OCI-LY7 (cell line): ENCODE measurements around the gene CATSPER1. TPM values are rescaled to one million over a fixed set of nuclear protein-coding genes. Genes with fewer than 3 reads are reported as not detected.
"Not testable (repeated sequence)": the region's sequence is repeated elsewhere in the genome, so short reads cannot be mapped to it uniquely, and the experiment has no call there.

Source experiments
- BruUV-seq: library from RNA; stranded (reverse); fragments of 400-500 nt; replicated peaks from 2 replicates; lab custom pipeline; 2021; lab: Mats Ljungman, UMichigan
- CTCF ChIA-PET: fragments of 300-600 bp; sonication (Branson Sonifier 250); formaldehyde crosslinking; loops from one replicate; lab custom pipeline; 2022; ENCODE audit warnings: antibody characterized with exemption; ENCODE audit not compliant: unreplicated experiment; lab: Charles Lee
- POLR2A ChIA-PET: fragments of 300-600 bp; sonication (Branson Sonifier 250); formaldehyde crosslinking; loops from one replicate; lab custom pipeline; 2022; ENCODE audit warnings: antibody characterized with exemption; lab: Charles Lee
- DNase-seq: peaks from one replicate; pipeline ENCODE4 v3.0.0-alpha.2; 2015; ENCODE audit warnings: low spot score
- H2AFZ ChIP-seq: fragments of 200-600 bp; sonication (generic), shearing (Covaris generic); 2 replicates; pipeline ENCODE4 v1.6.1; 2014; ENCODE audit warnings: mild to moderate bottlenecking, antibody characterized with exemption, low read length, moderate library complexity
- H3K27ac ChIP-seq: fragments of 200-600 bp; sonication (generic); 2 replicates; pipeline ENCODE4 v1.5.1; 2014; ENCODE audit warnings: mixed run types, low read depth, mild to moderate bottlenecking, moderate library complexity, low read length, inconsistent platforms; ENCODE audit not compliant: poor library complexity, severe bottlenecking
- H3K36me3 ChIP-seq: fragments of 200-600 bp; sonication (generic); 2 replicates; pipeline ENCODE4 v1.6.1; 2014; ENCODE audit warnings: mild to moderate bottlenecking, antibody characterized with exemption, low read length, moderate library complexity, mixed read lengths; ENCODE audit not compliant: insufficient read depth
- H3K4me1 ChIP-seq: fragments of 200-600 bp; sonication (generic); 2 replicates; pipeline ENCODE4 v1.5.1; 2014; ENCODE audit warnings: mild to moderate bottlenecking, low read length; ENCODE audit not compliant: insufficient read depth, poor library complexity, severe bottlenecking
- H3K4me2 ChIP-seq: fragments of 200-600 bp; sonication (generic); 2 replicates; pipeline ENCODE4 v1.6.1; 2014; ENCODE audit warnings: mild to moderate bottlenecking, low read length
- H3K4me3 ChIP-seq: fragments of 200-600 bp; sonication (generic); 2 replicates; pipeline ENCODE4 v1.5.1; 2014; ENCODE audit warnings: mild to moderate bottlenecking, low read depth, low read length; ENCODE audit not compliant: poor library complexity, severe bottlenecking
- H3K79me2 ChIP-seq: fragments of 200-600 bp; sonication (generic); 2 replicates; pipeline ENCODE4 v1.6.1; 2016; ENCODE audit warnings: low read depth, mild to moderate bottlenecking, low read length, moderate library complexity, mixed read lengths; ENCODE audit not compliant: insufficient read depth
- H3K9me2 ChIP-seq: fragments of 200-600 bp; sonication (generic); 2 replicates; pipeline ENCODE4 v1.6.1; 2016; ENCODE audit warnings: mild to moderate bottlenecking, low read length, mixed read lengths; ENCODE audit not compliant: insufficient read depth
- H3K9me3 ChIP-seq: fragments of 200-600 bp; sonication (generic); 2 replicates; pipeline ENCODE4 v1.6.1; 2014; ENCODE audit warnings: mild to moderate bottlenecking, mixed run types, low read length, mixed read lengths
- H4K20me1 ChIP-seq: fragments of 200-600 bp; sonication (generic); 2 replicates; pipeline ENCODE4 v1.6.1; 2014; ENCODE audit warnings: mild to moderate bottlenecking, antibody characterized with exemption, low read length, moderate library complexity, mixed read lengths; ENCODE audit not compliant: insufficient read depth
- CTCF ChIP-seq: fragments of 200-600 bp; sonication (generic); conservative IDR thresholded peaks from 2 replicates; pipeline ENCODE4 v1.5.1; 2014; ENCODE audit warnings: mild to moderate bottlenecking, antibody characterized with exemption, low read length, moderate library complexity, mixed read lengths
- EZH2phosphoT487 ChIP-seq: fragments of 200-600 bp; sonication (generic); IDR thresholded peaks from 2 replicates; pipeline ENCODE4 v1.6.1; 2018; ENCODE audit warnings: low read depth, borderline replicate concordance, mild to moderate bottlenecking, mixed run types, antibody characterized with exemption, low read length, moderate library complexity, mixed read lengths
- intact Hi-C: fragments of 100-400 bp; cut with micrococcal nuclease; formaldehyde crosslinking; loops from one replicate; pipeline ENCODE4 v1.10.0; 2022; ENCODE audit not compliant: unreplicated experiment
- total RNA-seq, 2 experiments: library from RNA; depleted of rRNA in 1 of 2; stranded (reverse); fragments of >200 nt in 1 of 2; shearing (Covaris generic) in 1 of 2; gene quantifications; 2 replicates each; pipeline ENCODE4 v1.2.3, GENCODE V29; 2014 to 2022

CATSPER1 gene
- total RNA-seq, 2 experiments from 2014 or later = not detected

DNA sequence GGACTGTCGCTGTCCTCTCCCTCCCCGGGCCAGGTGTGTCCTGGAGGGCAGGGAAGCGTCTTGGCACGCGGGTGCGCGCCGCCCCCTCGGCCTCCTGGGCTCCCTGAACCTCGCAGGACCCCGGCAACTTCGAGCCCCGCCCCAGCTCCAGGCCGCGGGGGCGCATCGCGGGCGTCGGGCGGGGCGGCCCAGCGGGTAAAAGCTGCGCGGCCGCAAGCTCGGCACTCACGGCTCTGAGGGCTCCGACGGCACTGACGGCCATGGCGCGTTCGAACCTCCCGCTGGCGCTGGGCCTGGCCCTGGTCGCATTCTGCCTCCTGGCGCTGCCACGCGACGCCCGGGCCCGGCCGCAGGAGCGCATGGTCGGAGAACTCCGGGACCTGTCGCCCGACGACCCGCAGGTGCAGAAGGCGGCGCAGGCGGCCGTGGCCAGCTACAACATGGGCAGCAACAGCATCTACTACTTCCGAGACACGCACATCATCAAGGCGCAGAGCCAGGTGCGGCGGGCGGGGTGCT, 14.4 kb downstream of the CATSPER1 start, which contains the start of gene CST6:
TSS of gene CST6 (plus strand) at position 224 of the 519 bp plus-strand sequence. CDS start at position 261, 37 bp downstream.
- no peak within 1 kb of the TSS for H3K27ac ChIP-seq
- H3K4me3 ChIP-seq = no peak within 1 kb of the TSS
- H3K79me2 ChIP-seq = no peaks in the 10 kb centered on the region
- no peaks in the 10 kb centered on the region for H3K9me2 ChIP-seq
- H4K20me1 ChIP-seq = no peaks in the 10 kb centered on the region
- H2AFZ ChIP-seq = no peak within 1 kb of the TSS
- intact Hi-C loops = no loop called here
- ChIA-PET CTCF (interaction anchor here (0.6 kb wide), 1 partner anchor 367 kb away, joined by 10 read pairs; no protein-coding TSS in a partner anchor), POLR2A (no interaction called here)
- TF ChIP-seq CTCF (no peak), EZH2phosphoT487 (no peak)
- no TSS peak for BruUV-seq
- H3K4me1 ChIP-seq = no peaks in the 10 kb centered on the region
- no peaks in the 10 kb centered on the region for H3K9me3 ChIP-seq
- no peaks in the 10 kb centered on the region for H3K36me3 ChIP-seq
- H3K4me2 ChIP-seq = no peak within 1 kb of the TSS
- DNase-seq = no peak

DNA sequence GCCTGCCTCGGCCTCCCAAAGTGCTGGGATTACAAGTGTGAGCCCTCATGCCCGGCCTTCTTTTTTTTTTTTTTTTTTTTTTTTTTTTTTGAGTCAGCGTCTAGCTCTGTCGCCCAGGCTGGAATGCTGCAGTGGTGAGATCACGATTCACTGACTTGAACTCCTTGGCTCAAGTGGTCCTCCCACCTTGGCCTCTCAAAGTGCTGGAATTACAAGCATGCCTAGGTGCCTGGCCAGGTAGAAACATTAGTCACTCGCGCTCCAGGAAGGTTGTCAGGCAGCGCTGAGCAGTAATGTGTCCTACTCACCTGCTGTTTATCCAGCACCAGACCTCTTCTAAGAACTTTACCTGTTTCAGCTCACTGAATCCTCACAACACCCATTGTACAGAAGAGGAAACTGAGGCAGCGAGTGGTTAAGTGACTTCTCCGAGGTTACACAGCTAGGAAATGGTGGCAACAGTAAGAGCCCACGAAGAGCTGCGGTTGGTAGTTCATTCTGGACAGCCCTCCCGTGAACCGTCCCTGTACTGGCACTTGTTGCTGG, 15.0 kb downstream of the CATSPER1 start:
- DNase-seq = no peak
- TF ChIP-seq EZH2phosphoT487 (no peak), CTCF (no peak)
- no peak overlapping the region for H2AFZ ChIP-seq
- no peak overlapping the region for H3K4me3 ChIP-seq
- no peaks in the 10 kb centered on the region for H3K9me3 ChIP-seq
- no peaks in the 10 kb centered on the region for H3K9me2 ChIP-seq
- ChIA-PET POLR2A (no interaction called here), CTCF (interaction anchor here (0.6 kb wide), 1 partner anchor 366 kb away, joined by 10 read pairs; no protein-coding TSS in a partner anchor)
- H3K27ac ChIP-seq = no peak overlapping the region
- peaks cover 2% of the 10 kb centered on the region; the same call in 1 of the 2 replicates for H3K36me3 ChIP-seq
- H4K20me1 ChIP-seq = no peaks in the 10 kb centered on the region
- H3K4me1 ChIP-seq = no peaks in the 10 kb centered on the region
- BruUV-seq = no TSS peak
- H3K4me2 ChIP-seq = no peak overlapping the region
- intact Hi-C loops = no loop called here
- no peaks in the 10 kb centered on the region for H3K79me2 ChIP-seq

GRCh38 chr11:66010036-66010435, 16.2 kb downstream of the CATSPER1 start:
- H4K20me1 ChIP-seq, H3K79me2 ChIP-seq, CTCF ChIA-PET, H2AFZ ChIP-seq, H3K4me2 ChIP-seq, H3K4me3 ChIP-seq, H3K9me2 ChIP-seq, H3K27ac ChIP-seq, POLR2A ChIA-PET, H3K4me1 ChIP-seq, H3K9me3 ChIP-seq, DNase-seq, intact Hi-C loops, BruUV-seq: not testable (repeated sequence)
- H3K36me3 ChIP-seq = peaks cover 15% of the 10 kb centered on the region
